Adipocyte (in vitro differentiated cells): Measurements from ENCODE around the gene LMOD2.

Experiments used
- DNase-seq: peaks from one replicate; pipeline ENCODE4 v3.0.0-alpha.2; 2015; ENCODE audit warnings: low read depth
- H3K27me3 ChIP-seq: replicated peaks from 2 replicates; pipeline ENCODE4 v1.7.0; 2013; ENCODE audit warnings: mild to moderate bottlenecking, low read length, moderate library complexity; ENCODE audit not compliant: control insufficient read depth, insufficient read depth
- H3K36me3 ChIP-seq: 2 replicates; pipeline ENCODE4 v1.7.0; 2013; ENCODE audit warnings: low read length, mild to moderate bottlenecking, moderate library complexity; ENCODE audit not compliant: control insufficient read depth, insufficient read depth, severe bottlenecking
- H3K4me1 ChIP-seq: 2 replicates; pipeline ENCODE4 v1.7.0; 2013; ENCODE audit warnings: mild to moderate bottlenecking, low read length, moderate library complexity; ENCODE audit not compliant: control insufficient read depth, insufficient read depth
- H3K4me3 ChIP-seq: 2 replicates; pipeline ENCODE4 v1.7.0; 2013; ENCODE audit warnings: mild to moderate bottlenecking, low read length, moderate library complexity
- H3K9ac ChIP-seq: 2 replicates; pipeline ENCODE4 v1.7.0; 2013; ENCODE audit warnings: mild to moderate bottlenecking, low read length, moderate library complexity
- H3K9me3 ChIP-seq: 2 replicates; pipeline ENCODE4 v1.7.0; 2013; ENCODE audit warnings: mild to moderate bottlenecking, low read length, moderate library complexity; ENCODE audit not compliant: control insufficient read depth

The LMOD2 gene

GRCh38 chr7:123641901-123642300 is 13.8 kb upstream of the LMOD2 start:
- H3K36me3 ChIP-seq: no peaks in the 10 kb centered on the region
- no peak for DNase-seq
- H3K4me3 ChIP-seq: no peak overlapping the region
- H3K27me3 ChIP-seq: no peaks in the 10 kb centered on the region
- no peaks in the 10 kb centered on the region for H3K9me3 ChIP-seq
- peaks cover 37% of the 10 kb centered on the region for H3K4me1 ChIP-seq
- no peak overlapping the region for H3K9ac ChIP-seq

GRCh38 chr7:123643495-123644441 is 11.9 kb upstream of the LMOD2 start:
- Histone ChIP-seq H3K9ac (peak overlapping the region; percentile 0), H3K4me3 (peak overlapping the region; percentile 70), H3K4me1 (peaks cover 37% of the 10 kb centered on the region), H3K36me3 (no peaks in the 10 kb centered on the region), H3K9me3 (no peaks in the 10 kb centered on the region), H3K27me3 (no peaks in the 10 kb centered on the region)
- DNase-seq: peak; percentile 81

GRCh38 chr7:123645516-123645915 is 10.2 kb upstream of the LMOD2 start:
- no peak for DNase-seq
- Histone ChIP-seq H3K4me1 (peaks cover 37% of the 10 kb centered on the region), H3K9me3 (no peaks in the 10 kb centered on the region), H3K36me3 (no peaks in the 10 kb centered on the region), H3K27me3 (no peaks in the 10 kb centered on the region), H3K9ac (no peak overlapping the region), H3K4me3 (no peak overlapping the region)

- Histone ChIP-seq H3K4me1 (peaks cover 32% of the 10 kb centered on the region), H3K9me3 (no peaks in the 10 kb centered on the region), H3K4me3 (no peak overlapping the region), H3K9ac (no peak overlapping the region), H3K27me3 (no peaks in the 10 kb centered on the region), H3K36me3 (no peaks in the 10 kb centered on the region)
- DNase-seq: no peak
Measured at GRCh38 chr7:123647106-123647730, 8.4 kb upstream of the LMOD2 start.

- no peak for DNase-seq
- Histone ChIP-seq H3K9ac (no peak overlapping the region), H3K36me3 (no peaks in the 10 kb centered on the region), H3K27me3 (no peaks in the 10 kb centered on the region), H3K4me1 (peaks cover 11% of the 10 kb centered on the region), H3K4me3 (no peak overlapping the region), H3K9me3 (no peaks in the 10 kb centered on the region)
Measured at GRCh38 chr7:123649964-123650363, 5.7 kb upstream of the LMOD2 start.

- Histone ChIP-seq H3K36me3 (no peaks in the 10 kb centered on the region), H3K4me1 (peaks cover 6% of the 10 kb centered on the region)
- DNase-seq: no peak
Measured at GRCh38 chr7:123650595-123650994, 5.1 kb upstream of the LMOD2 start.

GRCh38 chr7:123652406-123652805 is 3.3 kb upstream of the LMOD2 start:
- Histone ChIP-seq H3K9me3 (no peaks in the 10 kb centered on the region), H3K9ac (no peak overlapping the region)

More at GRCh38 chr7:123650595-123650994, 5.1 kb upstream of the LMOD2 start:
- Histone ChIP-seq H3K4me3 (no peak overlapping the region), H3K27me3 (no peaks in the 10 kb centered on the region), H3K9ac (no peak overlapping the region), H3K9me3 (no peaks in the 10 kb centered on the region)

GRCh38 chr7:123653162-123653561 is 2.5 kb upstream of the LMOD2 start:
- H3K4me3 ChIP-seq: no peak overlapping the region
- H3K9me3 ChIP-seq: no peaks in the 10 kb centered on the region

More at GRCh38 chr7:123652406-123652805, 3.3 kb upstream of the LMOD2 start:
- Histone ChIP-seq H3K4me3 (no peak overlapping the region), H3K4me1 (no peaks in the 10 kb centered on the region), H3K36me3 (no peaks in the 10 kb centered on the region), H3K27me3 (no peaks in the 10 kb centered on the region)
- no peak for DNase-seq

GRCh38 chr7:123656544-123657303 is 1.1 kb downstream of the LMOD2 start:
- no peak for DNase-seq

More at GRCh38 chr7:123653162-123653561, 2.5 kb upstream of the LMOD2 start:
- no peaks in the 10 kb centered on the region for H3K36me3 ChIP-seq
- no peaks in the 10 kb centered on the region for H3K4me1 ChIP-seq
- no peak overlapping the region for H3K9ac ChIP-seq
- no peaks in the 10 kb centered on the region for H3K27me3 ChIP-seq
- DNase-seq: no peak

GRCh38 chr7:123657304-123657685 is 1.6 kb downstream of the LMOD2 start:
- Histone ChIP-seq H3K36me3 (no peaks in the 10 kb centered on the region), H3K9ac (no peak overlapping the region), H3K9me3 (no peaks in the 10 kb centered on the region), H3K27me3 (no peaks in the 10 kb centered on the region), H3K4me1 (no peaks in the 10 kb centered on the region), H3K4me3 (no peak overlapping the region)
- DNase-seq: no peak

More at GRCh38 chr7:123656544-123657303, 1.1 kb downstream of the LMOD2 start:
- Histone ChIP-seq H3K4me3 (no peak overlapping the region), H3K27me3 (no peaks in the 10 kb centered on the region), H3K9me3 (no peaks in the 10 kb centered on the region), H3K9ac (no peak overlapping the region), H3K4me1 (no peaks in the 10 kb centered on the region), H3K36me3 (no peaks in the 10 kb centered on the region)

GRCh38 chr7:123658023-123658422 is 2.4 kb downstream of the LMOD2 start:
- Histone ChIP-seq H3K36me3 (no peaks in the 10 kb centered on the region), H3K9ac (no peak overlapping the region), H3K4me3 (no peak overlapping the region), H3K27me3 (no peaks in the 10 kb centered on the region), H3K9me3 (no peaks in the 10 kb centered on the region), H3K4me1 (no peaks in the 10 kb centered on the region)
- DNase-seq: no peak
